ENCODE results near the gene SFN. TPM values are rescaled to one million over a fixed set of nuclear protein-coding genes. Genes with fewer than 3 reads are reported as not detected.
A peak's percentile ranks its signal among the peaks of the same experiment; 100 is the strongest.

The SFN gene
- 0.47 and 1.0 TPM in 2 replicates for total RNA-seq (2014; rRNA removed; shearing (Covaris generic); ENCODE audit: low replicate concordance)

GRCh38 chr1:26862781-26863684 lies at the start of gene SFN:
Gene SFN (plus strand): TSS chr1:26863149. CDS start chr1:26863213, 64 bp downstream.
- H3K4me1 ChIP-seq (ENCODE audit: low read length) = peaks cover 26% of the 10 kb centered on the region
- peak within 1 kb of the TSS; percentile 88 for H3K9ac ChIP-seq (ENCODE audit: low read length)
- H3K36me3 ChIP-seq (ENCODE audit: insufficient read depth, low read length) = no peaks in the 10 kb centered on the region
- H2AFZ ChIP-seq (ENCODE audit: low read length) = 0 out of 2 replicates have a peak within 1 kb of the TSS, but pooled peaks have one; percentile 37
- no peaks in the 10 kb centered on the region for H3K27me3 ChIP-seq (ENCODE audit: low read length)
- H3K4me2 ChIP-seq (ENCODE audit: low read depth, low read length, poor library complexity, severe bottlenecking) = peak within 1 kb of the TSS; percentile 91
- peak within 1 kb of the TSS; percentile 84 for H3K4me3 ChIP-seq (ENCODE audit: low read length)
- peak; percentile 86 for DNase-seq
- 0 out of 2 replicates have a peak within 1 kb of the TSS, but pooled peaks have one; percentile 80 for H3K27ac ChIP-seq (ENCODE audit: low read length)
- H3K9me2 ChIP-seq (replicated peaks; ENCODE audit: insufficient read depth, low read length) = no peaks in the 10 kb centered on the region
- no peaks in the 10 kb centered on the region for H3K9me3 ChIP-seq (ENCODE audit: low read length)
- no peaks in the 10 kb centered on the region for H3K79me2 ChIP-seq (ENCODE audit: low read length)
- H4K20me1 ChIP-seq (ENCODE audit: insufficient read depth, low read depth, low read length) = no peaks in the 10 kb centered on the region

DNA sequence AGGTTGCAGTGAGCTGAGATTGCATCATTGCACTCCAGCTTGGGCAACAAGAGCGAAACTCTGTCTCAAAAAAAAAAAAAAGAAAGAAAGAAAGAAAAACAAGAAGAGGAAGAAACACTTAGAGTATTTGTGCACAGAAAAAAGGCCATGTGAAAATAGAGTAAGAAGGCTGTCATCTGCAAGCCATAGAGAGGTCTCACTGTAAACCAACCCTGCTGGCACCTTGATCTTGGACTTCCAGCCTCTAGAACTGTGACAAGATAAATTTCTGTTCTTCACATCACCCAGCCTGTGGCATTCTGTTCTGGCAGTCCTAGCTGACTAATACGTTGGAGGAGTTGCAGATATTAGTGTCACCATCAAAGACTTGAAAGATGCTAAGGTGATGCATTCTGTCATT lies 48.6 kb upstream of the SFN start:
- H3K9me2 ChIP-seq (replicated peaks; ENCODE audit: insufficient read depth, low read length) = no peaks in the 10 kb centered on the region
- H3K4me3 ChIP-seq (ENCODE audit: low read length) = no peak overlapping the region
- H3K9ac ChIP-seq (ENCODE audit: low read length) = no peak overlapping the region
- no peak overlapping the region for H3K27ac ChIP-seq (ENCODE audit: low read length)
- no peaks in the 10 kb centered on the region for H3K9me3 ChIP-seq (ENCODE audit: low read length)
- H3K36me3 ChIP-seq (ENCODE audit: insufficient read depth, low read length) = no peaks in the 10 kb centered on the region
- no peaks in the 10 kb centered on the region for H3K4me1 ChIP-seq (ENCODE audit: low read length)
- no peak for DNase-seq
- no peaks in the 10 kb centered on the region for H4K20me1 ChIP-seq (ENCODE audit: insufficient read depth, low read depth, low read length)
- no peak overlapping the region for H3K4me2 ChIP-seq (ENCODE audit: low read depth, low read length, poor library complexity, severe bottlenecking)
- H2AFZ ChIP-seq (ENCODE audit: low read length) = no peak overlapping the region
- no peaks in the 10 kb centered on the region for H3K27me3 ChIP-seq (ENCODE audit: low read length)
- H3K79me2 ChIP-seq (ENCODE audit: low read length) = no peaks in the 10 kb centered on the region

DNA sequence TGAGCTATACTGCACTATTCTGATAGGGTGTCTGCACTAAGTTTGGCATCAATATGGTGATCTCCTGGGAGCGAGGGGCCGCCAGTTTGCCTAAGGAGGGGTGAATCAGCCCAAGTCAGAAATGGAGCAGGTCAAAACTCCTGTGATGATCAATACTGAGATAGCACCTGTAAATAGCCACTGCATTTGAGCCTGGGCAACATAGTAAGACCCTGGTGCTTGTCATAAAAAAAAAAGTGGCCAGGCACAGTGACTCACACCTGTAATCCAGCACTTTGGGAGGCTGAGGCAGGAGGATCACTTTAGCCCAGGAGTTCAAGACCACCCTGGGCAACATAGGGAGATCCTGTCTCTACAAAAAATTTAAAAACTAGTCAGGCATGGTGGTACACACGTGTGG lies 48.1 kb upstream of the SFN start:
- no peaks in the 10 kb centered on the region for H3K27me3 ChIP-seq (ENCODE audit: low read length)

DNA sequence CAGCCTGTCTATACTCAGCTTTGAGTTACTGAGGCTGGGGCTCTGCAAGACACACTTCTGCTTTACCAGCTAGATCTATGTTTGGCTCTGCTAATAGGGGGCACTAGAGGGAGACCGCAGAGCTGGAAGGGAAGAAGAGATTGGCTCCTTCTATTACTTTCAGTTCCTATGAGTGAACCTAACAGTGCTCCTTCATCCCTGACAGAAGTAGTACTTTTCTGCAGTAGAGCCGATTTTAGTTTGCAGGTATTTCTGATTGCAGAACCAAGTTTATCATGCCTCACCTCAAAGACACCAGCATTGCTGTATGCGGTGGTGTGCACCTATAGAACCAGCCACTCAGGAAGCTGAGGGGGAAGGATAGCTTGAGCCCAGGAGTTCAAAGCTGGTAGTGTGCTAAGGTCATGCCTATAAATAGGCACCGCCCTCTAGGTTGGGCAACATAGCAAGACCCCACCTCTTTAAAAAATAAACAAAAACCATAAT lies 42.1 kb upstream of the SFN start:
- H3K27me3 ChIP-seq (ENCODE audit: low read length) = no peaks in the 10 kb centered on the region
- peak overlapping the region; percentile 42 for H3K9ac ChIP-seq (ENCODE audit: low read length)
- H4K20me1 ChIP-seq (ENCODE audit: insufficient read depth, low read depth, low read length) = no peaks in the 10 kb centered on the region
- H3K9me2 ChIP-seq (replicated peaks; ENCODE audit: insufficient read depth, low read length) = no peaks in the 10 kb centered on the region
- H3K27ac ChIP-seq (ENCODE audit: low read length) = peak overlapping the region; percentile 85
- peaks cover 18% of the 10 kb centered on the region for H3K4me1 ChIP-seq (ENCODE audit: low read length)
- peak overlapping the region; percentile 69 for H3K4me2 ChIP-seq (ENCODE audit: low read depth, low read length, poor library complexity, severe bottlenecking)
- H3K79me2 ChIP-seq (ENCODE audit: low read length) = no peaks in the 10 kb centered on the region
- H3K9me3 ChIP-seq (ENCODE audit: low read length) = no peaks in the 10 kb centered on the region
- no peaks in the 10 kb centered on the region for H3K36me3 ChIP-seq (ENCODE audit: insufficient read depth, low read length)
- DNase-seq = peak; percentile 94
- peak overlapping the region; percentile 57 for H3K4me3 ChIP-seq (ENCODE audit: low read length)
- H2AFZ ChIP-seq (ENCODE audit: low read length) = peak overlapping the region; percentile 94

More for the DNA sequence above, 48.1 kb upstream of the SFN start:
- no peak for DNase-seq
- Histone ChIP-seq H3K4me3 (ENCODE audit: low read length) (no peak overlapping the region), H3K79me2 (ENCODE audit: low read length) (no peaks in the 10 kb centered on the region), H3K4me1 (ENCODE audit: low read length) (no peaks in the 10 kb centered on the region), H4K20me1 (ENCODE audit: insufficient read depth, low read depth, low read length) (no peaks in the 10 kb centered on the region), H3K9me3 (ENCODE audit: low read length) (no peaks in the 10 kb centered on the region), H3K9ac (ENCODE audit: low read length) (no peak overlapping the region), H3K36me3 (ENCODE audit: insufficient read depth, low read length) (no peaks in the 10 kb centered on the region), H3K27ac (ENCODE audit: low read length) (no peak overlapping the region), H3K4me2 (ENCODE audit: low read depth, low read length, poor library complexity, severe bottlenecking) (no peak overlapping the region), H2AFZ (ENCODE audit: low read length) (no peak overlapping the region), H3K9me2 (replicated peaks; ENCODE audit: insufficient read depth, low read length) (no peaks in the 10 kb centered on the region)

- H3K4me3 ChIP-seq (ENCODE audit: low read length) = no peak overlapping the region
- DNase-seq = peak; percentile 40
- H4K20me1 ChIP-seq (ENCODE audit: insufficient read depth, low read depth, low read length) = no peaks in the 10 kb centered on the region
- no peak overlapping the region for H3K27ac ChIP-seq (ENCODE audit: low read length)
- no peak overlapping the region for H3K4me2 ChIP-seq (ENCODE audit: low read depth, low read length, poor library complexity, severe bottlenecking)
- no peak overlapping the region for H2AFZ ChIP-seq (ENCODE audit: low read length)
- H3K27me3 ChIP-seq (ENCODE audit: low read length) = no peaks in the 10 kb centered on the region
- peaks cover 14% of the 10 kb centered on the region for H3K79me2 ChIP-seq (ENCODE audit: low read length)
- peaks cover 28% of the 10 kb centered on the region for H3K4me1 ChIP-seq (ENCODE audit: low read length)
- no peaks in the 10 kb centered on the region for H3K9me2 ChIP-seq (replicated peaks; ENCODE audit: insufficient read depth, low read length)
- H3K9ac ChIP-seq (ENCODE audit: low read length) = no peak overlapping the region
- H3K36me3 ChIP-seq (ENCODE audit: insufficient read depth, low read length) = no peaks in the 10 kb centered on the region
- no peaks in the 10 kb centered on the region for H3K9me3 ChIP-seq (ENCODE audit: low read length)
Measured at GRCh38 chr1:26822737-26823395, 40.1 kb upstream of the SFN start.

DNA sequence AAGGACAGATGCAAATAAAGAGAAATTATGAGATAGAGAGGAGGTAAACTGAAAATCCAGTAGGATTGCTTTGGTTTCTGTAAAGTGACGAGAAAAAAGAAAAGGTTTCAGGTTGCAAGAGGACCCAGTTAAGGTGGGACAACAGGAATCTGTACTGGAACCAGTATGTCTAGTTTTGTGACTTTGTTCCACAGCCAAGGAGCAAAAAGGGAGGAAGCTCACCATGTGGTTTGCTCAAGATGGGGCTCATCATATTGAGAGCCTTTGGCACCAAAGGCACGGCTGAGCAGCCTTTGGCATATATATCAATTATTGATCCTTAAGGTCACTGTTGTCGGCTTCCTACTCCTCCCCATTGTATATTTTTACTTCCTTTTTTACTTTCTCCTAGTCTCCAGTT lies 38.2 kb upstream of the SFN start:
- H3K9me2 ChIP-seq (replicated peaks; ENCODE audit: insufficient read depth, low read length) = no peaks in the 10 kb centered on the region
- no peak for DNase-seq
- no peak overlapping the region for H2AFZ ChIP-seq (ENCODE audit: low read length)
- H3K27me3 ChIP-seq (ENCODE audit: low read length) = no peaks in the 10 kb centered on the region
- no peaks in the 10 kb centered on the region for H3K9me3 ChIP-seq (ENCODE audit: low read length)
- H3K4me1 ChIP-seq (ENCODE audit: low read length) = peaks cover 45% of the 10 kb centered on the region
- H3K79me2 ChIP-seq (ENCODE audit: low read length) = peaks cover 31% of the 10 kb centered on the region
- no peak overlapping the region for H3K27ac ChIP-seq (ENCODE audit: low read length)
- H4K20me1 ChIP-seq (ENCODE audit: insufficient read depth, low read depth, low read length) = no peaks in the 10 kb centered on the region
- no peaks in the 10 kb centered on the region for H3K36me3 ChIP-seq (ENCODE audit: insufficient read depth, low read length)
- H3K4me3 ChIP-seq (ENCODE audit: low read length) = no peak overlapping the region
- H3K9ac ChIP-seq (ENCODE audit: low read length) = no peak overlapping the region
- H3K4me2 ChIP-seq (ENCODE audit: low read depth, low read length, poor library complexity, severe bottlenecking) = no peak overlapping the region

DNA sequence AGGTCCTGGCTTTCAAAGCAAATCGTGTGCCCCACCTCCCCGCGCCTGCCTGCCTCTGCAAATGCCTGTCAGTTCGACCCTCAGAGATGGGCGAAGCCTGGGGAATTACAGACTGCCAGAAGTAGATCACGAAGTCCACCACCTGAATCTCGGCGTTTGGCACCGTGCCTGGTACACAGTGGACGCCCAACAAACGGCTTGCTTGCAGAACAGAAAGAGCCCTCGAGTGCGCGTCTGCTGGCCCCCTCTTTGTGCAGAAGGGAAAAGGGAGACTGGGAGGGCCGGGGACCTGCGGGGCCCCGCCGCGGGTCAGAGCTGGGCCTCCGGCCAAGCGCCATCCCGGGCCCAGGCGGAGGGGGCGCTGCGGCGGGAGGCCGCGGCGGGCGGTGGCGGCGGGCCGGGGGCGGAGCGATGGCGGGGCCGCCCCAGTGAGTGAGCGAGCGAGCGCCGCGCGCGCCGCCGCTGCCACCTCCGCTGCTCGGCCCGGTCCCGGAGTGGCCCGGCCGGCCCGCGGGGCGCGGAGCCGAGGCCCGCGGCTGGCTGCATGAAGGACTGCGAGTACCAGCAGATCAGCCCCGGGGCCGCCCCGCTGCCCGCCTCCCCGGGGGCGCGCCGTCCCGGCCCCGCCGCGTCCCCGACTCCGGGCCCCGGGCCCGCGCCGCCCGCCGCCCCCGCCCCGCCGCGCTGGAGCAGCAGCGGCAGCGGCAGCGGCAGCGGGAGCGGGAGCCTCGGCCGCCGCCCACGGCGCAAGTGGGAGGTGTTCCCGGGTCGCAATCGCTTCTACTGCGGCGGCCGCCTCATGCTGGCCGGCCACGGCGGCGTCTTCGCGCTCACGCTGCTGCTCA lies 36.5 kb upstream of the SFN start, which contains the start of gene ZDHHC18:
Gene ZDHHC18, plus strand, starts transcription at position 428 of the 845 bp plus-strand sequence. Its CDS starts 117 bp downstream, at position 545.
- Histone ChIP-seq H3K4me1 (ENCODE audit: low read length) (peaks cover 38% of the 10 kb centered on the region), H3K79me2 (ENCODE audit: low read length) (peaks cover 49% of the 10 kb centered on the region), H3K36me3 (ENCODE audit: insufficient read depth, low read length) (peaks cover 15% of the 10 kb centered on the region; the same call in 1 of the 2 replicates), H3K27ac (ENCODE audit: low read length) (peak within 1 kb of the TSS; percentile 28; the same call in 1 of the 2 replicates), H3K9ac (ENCODE audit: low read length) (peak within 1 kb of the TSS; percentile 81), H3K9me2 (replicated peaks; ENCODE audit: insufficient read depth, low read length) (no peaks in the 10 kb centered on the region), H3K4me3 (ENCODE audit: low read length) (peak within 1 kb of the TSS; percentile 79), H4K20me1 (ENCODE audit: insufficient read depth, low read depth, low read length) (no peaks in the 10 kb centered on the region), H2AFZ (ENCODE audit: low read length) (peak within 1 kb of the TSS; percentile 97), H3K27me3 (ENCODE audit: low read length) (no peaks in the 10 kb centered on the region), H3K9me3 (ENCODE audit: low read length) (no peaks in the 10 kb centered on the region), H3K4me2 (ENCODE audit: low read depth, low read length, poor library complexity, severe bottlenecking) (peak within 1 kb of the TSS; percentile 95)
- peak; percentile 85 for DNase-seq
